DMS 273 (cell line): ENCODE measurements around the gene C10orf71.
A peak's percentile ranks its signal among the peaks of the same experiment; 100 is the strongest.

ENCODE experiments used
- DNase-seq: peaks from one replicate; lab custom pipeline; 2025; ENCODE audit not compliant: unreplicated experiment; lab: John Stamatoyannopoulos, UW

The C10orf71 gene

GRCh38 chr10:49293208-49293603 lies 5.8 kb upstream of the C10orf71 start:
- no peak for DNase-seq

GRCh38 chr10:49294731-49295130 lies 4.2 kb upstream of the C10orf71 start:
- DNase-seq: peak; percentile 30

- no peak for DNase-seq
These were observed 3.7 kb upstream of the C10orf71 start for GRCh38 chr10:49295297-49295696.

GRCh38 chr10:49296382-49296781 lies 2.6 kb upstream of the C10orf71 start:
- DNase-seq: no peak

- no peak for DNase-seq
These were observed 2.1 kb upstream of the C10orf71 start for GRCh38 chr10:49296836-49297235.

- peak; percentile 14 for DNase-seq
These were observed 926 bp upstream of the C10orf71 start for GRCh38 chr10:49297818-49298670.

- peak; percentile 56 for DNase-seq
These were observed 343 bp upstream of the C10orf71 start for GRCh38 chr10:49298671-49298982.

- peak; percentile 72 for DNase-seq
These were observed 808 bp downstream of the C10orf71 start for GRCh38 chr10:49299816-49300139.

- DNase-seq: peak; percentile 91
These were observed 1.4 kb downstream of the C10orf71 start for GRCh38 chr10:49300140-49300974.

- DNase-seq: no peak
These were observed 2.3 kb downstream of the C10orf71 start for GRCh38 chr10:49301302-49301701.

- no peak for DNase-seq
These were observed 3.1 kb downstream of the C10orf71 start for GRCh38 chr10:49302088-49302487.

GRCh38 chr10:49303711-49304110 lies 4.7 kb downstream of the C10orf71 start:
- no peak for DNase-seq

- DNase-seq: no peak
These were observed 5.2 kb downstream of the C10orf71 start for GRCh38 chr10:49304137-49304536.

- DNase-seq: no peak
These were observed 9.0 kb downstream of the C10orf71 start for GRCh38 chr10:49307921-49308320.

GRCh38 chr10:49308881-49309280 lies 9.9 kb downstream of the C10orf71 start:
- no peak for DNase-seq

GRCh38 chr10:49309691-49310411 lies 10.9 kb downstream of the C10orf71 start:
- DNase-seq: no peak

- no peak for DNase-seq
These were observed 11.5 kb downstream of the C10orf71 start for GRCh38 chr10:49310460-49310859.

- DNase-seq: no peak
These were observed 12.1 kb downstream of the C10orf71 start for GRCh38 chr10:49310901-49311554.

GRCh38 chr10:49311555-49312236 lies 12.7 kb downstream of the C10orf71 start:
- DNase-seq: no peak

GRCh38 chr10:49312246-49312869 lies 13.4 kb downstream of the C10orf71 start:
- DNase-seq: no peak
